Measurements from ENCODE around the gene PGM2. TPM values are rescaled to one million over a fixed set of nuclear protein-coding genes. Genes with fewer than 3 reads are reported as not detected.

PGM2 gene
- polyA plus RNA-seq, 3 donors, result 32.9 to 36.7 (median 33.2) TPM

- no peak for DNase-seq
Measured at GRCh38 chr4:37893164-37893563, 66.7 kb downstream of the PGM2 start.

GRCh38 chr4:37895271-37895670 is 68.8 kb downstream of the PGM2 start:
- no peak for DNase-seq

GRCh38 chr4:37896206-37896860 is 69.8 kb downstream of the PGM2 start:
- DNase-seq, result no peak

GRCh38 chr4:37902212-37902611 is 75.7 kb downstream of the PGM2 start:
- no peak for DNase-seq

GRCh38 chr4:37902738-37903693 is 76.5 kb downstream of the PGM2 start:
- DNase-seq, result no peak

- no peak for DNase-seq
Measured at GRCh38 chr4:37903901-37904300, 77.4 kb downstream of the PGM2 start.

GRCh38 chr4:37904824-37905223 is 78.3 kb downstream of the PGM2 start:
- peak; percentile 21 for DNase-seq

GRCh38 chr4:37905533-37906169 is 79.2 kb downstream of the PGM2 start:
- DNase-seq, result no peak

GRCh38 chr4:37908488-37909331 is 82.2 kb downstream of the PGM2 start:
- peak; percentile 40 for DNase-seq

- DNase-seq, result peak; percentile 16
Measured at GRCh38 chr4:37909332-37910090, 83.0 kb downstream of the PGM2 start.

GRCh38 chr4:37910091-37910486 is 83.6 kb downstream of the PGM2 start:
- no peak for DNase-seq

Other genes with a start within 250 kb of the PGM2 start
- 10 to 100 TPM in 1 of 3 donors, 1 to 10 TPM in 2; 7.7 to 10.4 (median 8.7) TPM for gene RELL1, start 140.3 kb upstream of the PGM2 start, polyA plus RNA-seq (ENCODE audit: insufficient read length in 3 of 3)
- gene TBC1D1, start 64.4 kb downstream of the PGM2 start, polyA plus RNA-seq (ENCODE audit: insufficient read length in 3 of 3), result 100 to 1,000 TPM; 188 to 205 (median 189) TPM
- not detected for gene PTTG2, start 133.7 kb downstream of the PGM2 start, polyA plus RNA-seq (ENCODE audit: insufficient read length in 3 of 3)